Measurements from ENCODE around the gene CDC42BPB.

The CDC42BPB gene

DNA sequence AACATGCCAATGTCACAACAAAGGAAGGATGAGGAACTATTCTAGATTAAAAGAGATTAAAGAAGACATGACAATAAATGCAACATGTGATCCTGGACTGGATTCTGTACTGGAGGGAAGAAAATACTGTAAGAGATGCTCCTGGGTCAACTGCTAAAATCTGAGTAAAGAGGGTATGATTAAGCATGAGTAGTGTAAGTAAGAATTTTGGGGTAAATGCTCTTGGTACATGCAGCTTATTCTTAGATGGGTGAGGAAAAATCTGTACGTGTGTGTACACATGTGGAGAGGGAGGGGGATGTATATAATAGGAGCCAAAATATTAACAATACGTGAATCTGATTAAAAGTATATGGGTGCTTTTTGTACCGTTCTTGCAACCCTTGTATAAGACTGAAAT is 66.0 kb downstream of the CDC42BPB start:
- H3F3A ChIP-seq (ENCODE audit: insufficient read depth): no peaks in the 10 kb centered on the region
- H3K27ac ChIP-seq (ENCODE audit: low read depth, low read length): no peak overlapping the region
- no peak overlapping the region for H2AFZ ChIP-seq (ENCODE audit: low read depth, low read length, severe bottlenecking)
- no peak overlapping the region for H3K4me2 ChIP-seq (ENCODE audit: low read depth, low read length, poor library complexity, severe bottlenecking)
- no peaks in the 10 kb centered on the region for H3K79me2 ChIP-seq (ENCODE audit: insufficient read depth, low read length)
- H4K20me1 ChIP-seq (ENCODE audit: low read depth, low read length): no peaks in the 10 kb centered on the region
- TF ChIP-seq EZH2phosphoT487 (conservative IDR thresholded peaks at IDR 0.05; ENCODE audit: low read length): no peak
- TF ChIP-seq, protein P1, sequence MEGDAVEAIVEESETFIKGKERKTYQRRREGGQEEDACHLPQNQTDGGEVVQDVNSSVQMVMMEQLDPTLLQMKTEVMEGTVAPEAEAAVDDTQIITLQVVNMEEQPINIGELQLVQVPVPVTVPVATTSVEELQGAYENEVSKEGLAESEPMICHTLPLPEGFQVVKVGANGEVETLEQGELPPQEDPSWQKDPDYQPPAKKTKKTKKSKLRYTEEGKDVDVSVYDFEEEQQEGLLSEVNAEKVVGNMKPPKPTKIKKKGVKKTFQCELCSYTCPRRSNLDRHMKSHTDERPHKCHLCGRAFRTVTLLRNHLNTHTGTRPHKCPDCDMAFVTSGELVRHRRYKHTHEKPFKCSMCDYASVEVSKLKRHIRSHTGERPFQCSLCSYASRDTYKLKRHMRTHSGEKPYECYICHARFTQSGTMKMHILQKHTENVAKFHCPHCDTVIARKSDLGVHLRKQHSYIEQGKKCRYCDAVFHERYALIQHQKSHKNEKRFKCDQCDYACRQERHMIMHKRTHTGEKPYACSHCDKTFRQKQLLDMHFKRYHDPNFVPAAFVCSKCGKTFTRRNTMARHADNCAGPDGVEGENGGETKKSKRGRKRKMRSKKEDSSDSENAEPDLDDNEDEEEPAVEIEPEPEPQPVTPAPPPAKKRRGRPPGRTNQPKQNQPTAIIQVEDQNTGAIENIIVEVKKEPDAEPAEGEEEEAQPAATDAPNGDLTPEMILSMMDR (IDR thresholded peaks at IDR 0.05; ENCODE audit: insufficient read depth, low read length, poor library complexity, severe bottlenecking): no peak
- no peaks in the 10 kb centered on the region; the same call in 1 of the 2 replicates for H3K9me3 ChIP-seq (ENCODE audit: insufficient read depth, low read length)
- no peaks in the 10 kb centered on the region for H3K36me3 ChIP-seq (ENCODE audit: low read length)
- H3K9ac ChIP-seq (ENCODE audit: low read length): no peak overlapping the region
- no peaks in the 10 kb centered on the region for H3K27me3 ChIP-seq (ENCODE audit: low read length)
- H3K9me2 ChIP-seq (replicated peaks; ENCODE audit: insufficient read depth, low read length): no peaks in the 10 kb centered on the region
- H3K4me3 ChIP-seq (ENCODE audit: insufficient read depth, low read length, poor library complexity, severe bottlenecking): no peak overlapping the region

DNA sequence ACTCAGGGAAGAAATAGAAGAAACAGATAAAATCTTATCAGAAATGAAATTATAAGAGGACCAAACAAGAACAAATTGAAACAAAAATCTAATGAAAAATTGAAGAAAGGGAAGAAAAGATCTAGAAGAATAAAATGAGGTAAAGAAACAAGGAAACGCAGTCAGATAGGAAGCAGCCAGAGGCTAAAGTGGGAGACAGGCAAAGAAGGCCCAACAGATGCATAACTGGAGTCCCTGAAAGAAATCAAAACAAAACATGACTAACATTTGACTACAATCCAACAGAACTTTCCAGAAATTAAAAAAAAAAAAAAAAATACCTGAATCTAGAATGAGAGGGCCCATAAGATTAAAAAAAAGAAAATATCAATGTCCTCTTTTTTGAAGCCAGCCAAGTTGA is 69.3 kb downstream of the CDC42BPB start:
- Histone ChIP-seq H3K9ac (ENCODE audit: low read length) (no peak overlapping the region), H3K79me2 (ENCODE audit: insufficient read depth, low read length) (no peaks in the 10 kb centered on the region), H3K4me2 (ENCODE audit: low read depth, low read length, poor library complexity, severe bottlenecking) (no peak overlapping the region), H2AFZ (ENCODE audit: low read depth, low read length, severe bottlenecking) (no peak overlapping the region), H3K9me2 (replicated peaks; ENCODE audit: insufficient read depth, low read length) (no peaks in the 10 kb centered on the region), H3K9me3 (ENCODE audit: insufficient read depth, low read length) (no peaks in the 10 kb centered on the region; the same call in 1 of the 2 replicates), H4K20me1 (ENCODE audit: low read depth, low read length) (no peaks in the 10 kb centered on the region), H3K4me3 (ENCODE audit: insufficient read depth, low read length, poor library complexity, severe bottlenecking) (no peak overlapping the region), H3K27ac (ENCODE audit: low read depth, low read length) (no peak overlapping the region), H3K36me3 (ENCODE audit: low read length) (no peaks in the 10 kb centered on the region), H3F3A (ENCODE audit: insufficient read depth) (no peaks in the 10 kb centered on the region), H3K27me3 (ENCODE audit: low read length) (no peaks in the 10 kb centered on the region)
- no peak for TF ChIP-seq EZH2phosphoT487 (conservative IDR thresholded peaks at IDR 0.05; ENCODE audit: low read length)
- TF ChIP-seq, protein P1 (IDR thresholded peaks at IDR 0.05; ENCODE audit: insufficient read depth, low read length, poor library complexity, severe bottlenecking): no peak

DNA sequence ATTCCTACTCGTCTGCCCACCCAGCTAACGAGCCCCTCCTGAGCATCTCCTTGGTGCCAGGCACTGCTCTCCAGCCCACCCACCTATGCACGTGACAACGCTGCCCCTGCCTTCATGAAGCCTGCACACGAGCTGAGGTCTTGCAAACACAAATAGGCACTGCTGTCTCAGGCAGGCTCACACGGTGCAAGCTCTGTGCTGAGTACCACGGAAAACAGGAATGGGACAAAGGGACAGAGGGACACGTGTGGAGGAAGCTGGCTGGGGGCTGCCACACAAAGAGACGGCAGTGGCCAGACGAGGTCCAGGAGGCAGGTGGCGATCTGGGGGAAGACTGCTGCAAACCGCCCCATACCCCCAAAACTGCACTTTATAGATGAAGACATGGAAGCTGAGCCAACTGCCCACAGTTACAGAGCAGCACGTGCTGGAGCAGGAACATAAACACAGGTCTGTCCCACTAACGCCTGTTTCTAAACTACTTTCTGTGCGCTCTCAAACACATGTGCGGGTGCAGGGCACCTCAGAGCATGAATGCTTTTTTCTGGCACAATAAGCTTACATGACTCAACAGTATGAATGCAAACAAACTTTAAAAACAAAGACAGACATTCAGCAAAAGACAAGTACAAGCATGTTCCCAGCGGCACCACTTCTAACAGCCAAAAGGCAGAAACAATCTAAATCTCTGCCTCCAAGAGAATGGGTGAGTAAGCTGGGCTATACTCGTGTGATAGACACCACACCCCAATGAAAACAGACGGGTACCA is 70.4 kb downstream of the CDC42BPB start:
- TF ChIP-seq, protein P1 (IDR thresholded peaks at IDR 0.05; ENCODE audit: insufficient read depth, low read length, poor library complexity, severe bottlenecking): no peak
- no peak for TF ChIP-seq EZH2phosphoT487 (conservative IDR thresholded peaks at IDR 0.05; ENCODE audit: low read length)
- Histone ChIP-seq H3K27me3 (ENCODE audit: low read length) (no peaks in the 10 kb centered on the region), H3K9ac (ENCODE audit: low read length) (no peak overlapping the region), H3K4me3 (ENCODE audit: insufficient read depth, low read length, poor library complexity, severe bottlenecking) (no peak overlapping the region), H3K27ac (ENCODE audit: low read depth, low read length) (no peak overlapping the region), H3K9me2 (replicated peaks; ENCODE audit: insufficient read depth, low read length) (no peaks in the 10 kb centered on the region), H2AFZ (ENCODE audit: low read depth, low read length, severe bottlenecking) (no peak overlapping the region), H4K20me1 (ENCODE audit: low read depth, low read length) (no peaks in the 10 kb centered on the region), H3F3A (ENCODE audit: insufficient read depth) (no peaks in the 10 kb centered on the region), H3K9me3 (ENCODE audit: insufficient read depth, low read length) (no peaks in the 10 kb centered on the region; the same call in 1 of the 2 replicates), H3K4me2 (ENCODE audit: low read depth, low read length, poor library complexity, severe bottlenecking) (no peak overlapping the region), H3K79me2 (ENCODE audit: insufficient read depth, low read length) (no peaks in the 10 kb centered on the region), H3K36me3 (ENCODE audit: low read length) (no peaks in the 10 kb centered on the region)

Measured in SU-DHL-6 (cell line).